ENCODE data around the gene MTIF2. TPM values are rescaled to one million over a fixed set of nuclear protein-coding genes. Genes with fewer than 3 reads are reported as not detected.

MTIF2 gene
- total RNA-seq (ENCODE audit: low replicate concordance) = 27.6 and 30.3 TPM in 2 replicates

GRCh38 chr2:55268907-55269644 is at the start of gene MTIF2:
Gene MTIF2, minus strand, starts transcription at chr2:55269231. Its CDS starts 5,373 bp downstream, at chr2:55263858.

GRCh38 chr2:55232084-55232862 is 36.8 kb downstream of the MTIF2 start, which contains the start of the genes CLHC1 and RPS27A:
Gene CLHC1, minus strand, starts transcription at chr2:55232293. Its CDS starts 9,882 bp downstream, at chr2:55222411.
Gene RPS27A, plus strand, starts transcription at chr2:55232688. Its CDS starts 137 bp downstream, at chr2:55232825.

Other genes with a start within 250 kb of the MTIF2 start
- gene RTN4, start 218.8 kb downstream of the MTIF2 start, total RNA-seq (ENCODE audit: low replicate concordance) = 113 and 127 TPM in 2 replicates
- gene CLHC1, start 36.9 kb downstream of the MTIF2 start, total RNA-seq (ENCODE audit: low replicate concordance) = 5.6 and 12.1 TPM in 2 replicates
- 625 and 765 TPM in 2 replicates for gene RPS27A, start 36.5 kb downstream of the MTIF2 start, total RNA-seq (ENCODE audit: low replicate concordance)
- gene CCDC88A, start 150.6 kb upstream of the MTIF2 start, total RNA-seq (ENCODE audit: low replicate concordance) = 21.9 and 30.4 TPM in 2 replicates

Data from smooth muscle cell of the coronary artery (primary cell).